ENCODE measurements around the gene EIF3I. TPM values are rescaled to one million over a fixed set of nuclear protein-coding genes. Genes with fewer than 3 reads are reported as not detected.

EIF3I gene
- total and polyA plus RNA-seq, 2 of the 8 experiments (the other 6 are each of a cell fraction or from before 2014, with no cell fraction given) = 247 to 346 TPM

DNA sequence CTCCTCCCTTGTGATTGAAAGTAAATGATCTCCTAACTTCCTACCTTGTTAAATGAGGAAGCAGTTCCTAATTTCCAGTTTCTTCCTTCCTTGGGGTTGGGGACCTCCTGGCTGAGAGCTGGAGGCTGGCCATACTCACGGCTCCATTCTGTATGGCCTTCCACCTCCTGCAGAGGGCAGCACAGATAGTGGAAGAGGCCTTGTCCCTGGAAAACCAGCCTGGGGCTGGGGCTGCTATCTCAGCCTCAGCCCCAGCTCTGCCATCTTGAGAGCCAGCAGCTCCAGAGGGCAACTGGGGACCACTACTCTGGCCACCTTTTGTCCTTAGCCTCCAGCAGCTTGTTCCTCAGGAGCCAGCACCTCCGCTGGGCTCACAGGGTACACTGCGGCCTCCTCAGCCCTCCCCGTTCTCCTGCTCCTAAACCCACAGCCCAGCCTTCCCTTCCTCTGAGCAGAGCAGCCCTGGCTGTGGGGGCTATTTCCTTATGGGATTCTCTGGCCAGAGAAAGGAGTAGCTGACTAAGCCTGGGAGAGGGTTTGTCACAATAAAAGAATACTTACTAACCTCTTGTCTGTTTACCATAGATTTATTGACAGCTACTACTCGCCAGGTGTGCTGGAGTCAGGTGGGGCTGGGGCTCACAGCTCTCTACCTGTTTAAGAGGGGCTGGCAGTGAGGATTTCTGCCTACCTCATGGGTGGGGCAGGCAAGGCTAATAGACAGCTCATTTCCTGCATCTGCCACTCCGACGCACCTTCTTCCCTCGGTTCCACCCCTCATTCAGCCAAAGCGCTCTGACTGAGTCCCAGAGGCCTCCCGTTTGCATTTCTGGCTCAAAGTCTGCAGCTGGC, 6.4 kb upstream of the EIF3I start:
- CTCF ChIA-PET (ENCODE audit: partially characterized antibody) = interaction anchor here (0.6 to 7.6 kb wide), 44 partner anchors 10 to 419 kb away, joined by 3 to 70 read pairs (median 4); partner anchors contain the start of genes CCDC28B, FAM167B, FAM229A and HDAC1

More for the DNA sequence above, 6.4 kb upstream of the EIF3I start:
- Histone ChIP-seq H3K27me3 (replicated peaks in 1 of 4; ENCODE audit: control insufficient read depth in 3 of 4, extremely low read depth in 1 of 4, insufficient read depth in 3 of 4, low read length in 3 of 4) (no peaks in the 10 kb centered on the region), H3K9me3 (ENCODE audit: insufficient read depth in 2 of 2, low read depth in 1 of 2, low read length in 1 of 2) (no peaks in the 10 kb centered on the region), H2AK5ac (ENCODE audit: low read depth, low read length) (no peak overlapping the region), H3K23me2 (ENCODE audit: low read depth, low read length) (no peaks in the 10 kb centered on the region), H3K14ac (ENCODE audit: insufficient read length) (no peak overlapping the region), H3K4ac (replicated peaks; ENCODE audit: insufficient read length, low read depth, low read length) (no peak overlapping the region), H4K91ac (replicated peaks; ENCODE audit: insufficient read length, low read length) (no peak overlapping the region), H2BK20ac (ENCODE audit: low read length) (no peak overlapping the region), H3K23ac (ENCODE audit: insufficient read length) (no peak overlapping the region), H2BK15ac (ENCODE audit: low read length) (no peak overlapping the region), H4K20me1 (replicated peaks in 1 of 2; ENCODE audit: control insufficient read depth in 1 of 2, insufficient read depth in 2 of 2, low read length in 2 of 2) (peaks cover 0 to 3% of the 10 kb centered on the region in 2 experiments), H3K27ac (ENCODE audit: low read depth, low read length) (no peak overlapping the region), H3K4me2 (ENCODE audit: insufficient read depth in 1 of 2, low read depth in 2 of 2, low read length in 2 of 2) (no peak overlapping the region), H3K4me3 (ENCODE audit: extremely low read depth in 1 of 4, insufficient read depth in 2 of 4, low read depth in 3 of 4, low read length in 4 of 4) (no peak overlapping the region), H3K4me1 (replicated peaks in 1 of 4; ENCODE audit: control insufficient read depth in 3 of 4, insufficient read depth in 4 of 4, low read length in 3 of 4) (no peaks in the 10 kb centered on the region), H2BK120ac (replicated peaks; ENCODE audit: low read depth, low read length) (no peak overlapping the region), H3K9ac (replicated peaks in 1 of 4; ENCODE audit: extremely low read depth in 1 of 4, low read depth in 3 of 4, low read length in 3 of 4) (no peak overlapping the region), H4K5ac (ENCODE audit: insufficient read length, low read depth, low read length) (no peak overlapping the region), H3K36me3 (ENCODE audit: control insufficient read depth in 2 of 4, insufficient read depth in 4 of 4, low read length in 3 of 4) (peaks cover 2 to 14% (median 6%) of the 10 kb centered on the region in 4 experiments; a peak in 4 of 8 replicates), H2AFZ (ENCODE audit: low read length) (no peak overlapping the region), H2BK5ac (ENCODE audit: low read depth, low read length) (no peak overlapping the region), H4K8ac (ENCODE audit: extremely low read depth, insufficient read depth, low read length) (no peak overlapping the region; the same call in 1 of the 2 replicates), H3K79me1 (ENCODE audit: low read depth, low read length) (no peaks in the 10 kb centered on the region; the same call in 1 of the 2 replicates), H3K56ac (replicated peaks; ENCODE audit: insufficient read length, low read depth, low read length) (no peak overlapping the region), H2BK12ac (ENCODE audit: low read depth, low read length) (no peak overlapping the region), H3K79me2 (ENCODE audit: control insufficient read depth in 1 of 2, insufficient read depth in 2 of 2, low read length in 2 of 2) (peaks cover 0 to 5% of the 10 kb centered on the region in 2 experiments; a peak in 2 of 4 replicates), H3K18ac (ENCODE audit: extremely low read depth, low read length) (no peak overlapping the region)
- WGBS, 2 experiments (ENCODE audit: extremely low coverage in 1 of 2, insufficient coverage in 1 of 2, insufficient read length in 1 of 2, insufficient replicate concordance in 2 of 2, low coverage in 1 of 2, low lambda C conversion rate in 2 of 2, missing lambda C conversion rate in 1 of 2) = 88% methylated on average over 10 of the region's 10 CpGs; no CpG with 5 or more reads in 1 of the 2 experiments
- POLR2A ChIA-PET (ENCODE audit: partially characterized antibody) = interaction anchor here (0.7 to 4.1 kb wide), 23 partner anchors 10 to 178 kb away, joined by 3 to 33 read pairs (median 5); partner anchors contain the start of genes BSDC1, FAM229A, IQCC and MARCKSL1
- FAIRE-seq (no peak), DNase-seq (ENCODE audit: low read depth in 1 of 2, low spot score in 2 of 2) (peak in 1 of 2 experiments; percentile 79)
